ENCODE data around the gene PFKL.

The PFKL gene

GRCh38 chr21:44334329-44335030 is 34.6 kb downstream of the PFKL start:
- no peaks in the 10 kb centered on the region for H3K79me2 ChIP-seq (ENCODE audit: low read length)
- H3K9ac ChIP-seq (ENCODE audit: low read length) = no peak overlapping the region
- H3K4me1 ChIP-seq (ENCODE audit: low read length) = peaks cover 5% of the 10 kb centered on the region; the same call in 1 of the 2 replicates
- H2AFZ ChIP-seq (ENCODE audit: low read length) = no peak overlapping the region
- H3K9me3 ChIP-seq (replicated peaks; ENCODE audit: insufficient read depth, low read length) = no peaks in the 10 kb centered on the region
- 0 out of 2 replicates have a peak, but pooled peaks cover 3% of the 10 kb centered on the region for H4K20me1 ChIP-seq (ENCODE audit: insufficient read depth, low read length)
- no peak for DNase-seq
- no peak overlapping the region for H3K4me2 ChIP-seq (ENCODE audit: low read depth, low read length)
- H3K9me2 ChIP-seq (replicated peaks; ENCODE audit: insufficient read depth, low read length) = no peaks in the 10 kb centered on the region
- H3K27me3 ChIP-seq (replicated peaks; ENCODE audit: insufficient read depth, low read length) = no peaks in the 10 kb centered on the region
- H3K4me3 ChIP-seq (ENCODE audit: low read length) = no peak overlapping the region
- H3K36me3 ChIP-seq (replicated peaks; ENCODE audit: insufficient read depth, low read length) = no peaks in the 10 kb centered on the region
- no peak overlapping the region for H3K27ac ChIP-seq (ENCODE audit: low read length)
- H3F3A ChIP-seq (ENCODE audit: insufficient read depth, low read length) = peaks cover 18% of the 10 kb centered on the region
- TF ChIP-seq, protein P1, sequence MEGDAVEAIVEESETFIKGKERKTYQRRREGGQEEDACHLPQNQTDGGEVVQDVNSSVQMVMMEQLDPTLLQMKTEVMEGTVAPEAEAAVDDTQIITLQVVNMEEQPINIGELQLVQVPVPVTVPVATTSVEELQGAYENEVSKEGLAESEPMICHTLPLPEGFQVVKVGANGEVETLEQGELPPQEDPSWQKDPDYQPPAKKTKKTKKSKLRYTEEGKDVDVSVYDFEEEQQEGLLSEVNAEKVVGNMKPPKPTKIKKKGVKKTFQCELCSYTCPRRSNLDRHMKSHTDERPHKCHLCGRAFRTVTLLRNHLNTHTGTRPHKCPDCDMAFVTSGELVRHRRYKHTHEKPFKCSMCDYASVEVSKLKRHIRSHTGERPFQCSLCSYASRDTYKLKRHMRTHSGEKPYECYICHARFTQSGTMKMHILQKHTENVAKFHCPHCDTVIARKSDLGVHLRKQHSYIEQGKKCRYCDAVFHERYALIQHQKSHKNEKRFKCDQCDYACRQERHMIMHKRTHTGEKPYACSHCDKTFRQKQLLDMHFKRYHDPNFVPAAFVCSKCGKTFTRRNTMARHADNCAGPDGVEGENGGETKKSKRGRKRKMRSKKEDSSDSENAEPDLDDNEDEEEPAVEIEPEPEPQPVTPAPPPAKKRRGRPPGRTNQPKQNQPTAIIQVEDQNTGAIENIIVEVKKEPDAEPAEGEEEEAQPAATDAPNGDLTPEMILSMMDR (IDR thresholded peaks at IDR 0.05; ENCODE audit: low read length) = no peak
- no peak for TF ChIP-seq EZH2 (optimal IDR thresholded peaks at IDR 0.05; ENCODE audit: low read depth, low read length)
- TF ChIP-seq EZH2phosphoT487 (IDR thresholded peaks at IDR 0.05; ENCODE audit: low read length) = no peak

- Histone ChIP-seq H3K27me3 (replicated peaks; ENCODE audit: insufficient read depth, low read length) (peaks cover under 1% of the 10 kb centered on the region; the same call in 1 of the 2 replicates), H3K9me2 (replicated peaks; ENCODE audit: insufficient read depth, low read length) (no peaks in the 10 kb centered on the region), H4K20me1 (ENCODE audit: insufficient read depth, low read length) (no peaks in the 10 kb centered on the region), H3K4me3 (ENCODE audit: low read length) (no peak overlapping the region), H3K79me2 (ENCODE audit: low read length) (no peaks in the 10 kb centered on the region), H3K9me3 (replicated peaks; ENCODE audit: insufficient read depth, low read length) (no peaks in the 10 kb centered on the region), H3K4me1 (ENCODE audit: low read length) (peaks cover 9% of the 10 kb centered on the region), H3K4me2 (ENCODE audit: low read depth, low read length) (no peak overlapping the region), H3K9ac (ENCODE audit: low read length) (no peak overlapping the region), H3F3A (ENCODE audit: insufficient read depth, low read length) (peaks cover 21% of the 10 kb centered on the region), H2AFZ (ENCODE audit: low read length) (no peak overlapping the region), H3K36me3 (replicated peaks; ENCODE audit: insufficient read depth, low read length) (no peaks in the 10 kb centered on the region), H3K27ac (ENCODE audit: low read length) (no peak overlapping the region)
- DNase-seq = no peak
- TF ChIP-seq, protein P1 (IDR thresholded peaks at IDR 0.05; ENCODE audit: low read length) = no peak
- TF ChIP-seq EZH2 (optimal IDR thresholded peaks at IDR 0.05; ENCODE audit: low read depth, low read length) (no peak), EZH2phosphoT487 (IDR thresholded peaks at IDR 0.05; ENCODE audit: low read length) (no peak)
These were observed 35.6 kb downstream of the PFKL start for GRCh38 chr21:44335266-44336059.

- no peak overlapping the region for H3K4me2 ChIP-seq (ENCODE audit: low read depth, low read length)
- TF ChIP-seq EZH2 (optimal IDR thresholded peaks at IDR 0.05; ENCODE audit: low read depth, low read length) = no peak
- no peak for TF ChIP-seq EZH2phosphoT487 (IDR thresholded peaks at IDR 0.05; ENCODE audit: low read length)
- TF ChIP-seq, protein P1 (IDR thresholded peaks at IDR 0.05; ENCODE audit: low read length) = no peak
- no peak overlapping the region for H3K4me3 ChIP-seq (ENCODE audit: low read length)
- no peaks in the 10 kb centered on the region for H4K20me1 ChIP-seq (ENCODE audit: insufficient read depth, low read length)
- H3F3A ChIP-seq (ENCODE audit: insufficient read depth, low read length) = peaks cover 21% of the 10 kb centered on the region
- H3K9ac ChIP-seq (ENCODE audit: low read length) = no peak overlapping the region
- H3K27ac ChIP-seq (ENCODE audit: low read length) = no peak overlapping the region
- H3K36me3 ChIP-seq (replicated peaks; ENCODE audit: insufficient read depth, low read length) = no peaks in the 10 kb centered on the region
- H3K9me2 ChIP-seq (replicated peaks; ENCODE audit: insufficient read depth, low read length) = no peaks in the 10 kb centered on the region
- no peaks in the 10 kb centered on the region for H3K9me3 ChIP-seq (replicated peaks; ENCODE audit: insufficient read depth, low read length)
- H3K4me1 ChIP-seq (ENCODE audit: low read length) = peaks cover 9% of the 10 kb centered on the region
- H3K27me3 ChIP-seq (replicated peaks; ENCODE audit: insufficient read depth, low read length) = peaks cover 15% of the 10 kb centered on the region
- no peaks in the 10 kb centered on the region for H3K79me2 ChIP-seq (ENCODE audit: low read length)
- no peak overlapping the region for H2AFZ ChIP-seq (ENCODE audit: low read length)
- DNase-seq = no peak
These were observed 37.6 kb downstream of the PFKL start for GRCh38 chr21:44337449-44337848.

Measured in MM.1S (cell line).